HEK293T (cell line): Measurements from ENCODE around the gene TMEM106C.

ENCODE experiments used
- FOXK2 ChIP-seq: fragments of 450-650 bp; IDR thresholded peaks from 2 replicates; pipeline ENCODE4 v1.6.1; 2016; ENCODE audit warnings: mild to moderate bottlenecking
- NFRKB ChIP-seq: fragments of 450-650 bp; IDR thresholded peaks from 2 replicates; pipeline ENCODE4 v1.6.1; 2016; ENCODE audit warnings: mild to moderate bottlenecking, moderate library complexity

DNA sequence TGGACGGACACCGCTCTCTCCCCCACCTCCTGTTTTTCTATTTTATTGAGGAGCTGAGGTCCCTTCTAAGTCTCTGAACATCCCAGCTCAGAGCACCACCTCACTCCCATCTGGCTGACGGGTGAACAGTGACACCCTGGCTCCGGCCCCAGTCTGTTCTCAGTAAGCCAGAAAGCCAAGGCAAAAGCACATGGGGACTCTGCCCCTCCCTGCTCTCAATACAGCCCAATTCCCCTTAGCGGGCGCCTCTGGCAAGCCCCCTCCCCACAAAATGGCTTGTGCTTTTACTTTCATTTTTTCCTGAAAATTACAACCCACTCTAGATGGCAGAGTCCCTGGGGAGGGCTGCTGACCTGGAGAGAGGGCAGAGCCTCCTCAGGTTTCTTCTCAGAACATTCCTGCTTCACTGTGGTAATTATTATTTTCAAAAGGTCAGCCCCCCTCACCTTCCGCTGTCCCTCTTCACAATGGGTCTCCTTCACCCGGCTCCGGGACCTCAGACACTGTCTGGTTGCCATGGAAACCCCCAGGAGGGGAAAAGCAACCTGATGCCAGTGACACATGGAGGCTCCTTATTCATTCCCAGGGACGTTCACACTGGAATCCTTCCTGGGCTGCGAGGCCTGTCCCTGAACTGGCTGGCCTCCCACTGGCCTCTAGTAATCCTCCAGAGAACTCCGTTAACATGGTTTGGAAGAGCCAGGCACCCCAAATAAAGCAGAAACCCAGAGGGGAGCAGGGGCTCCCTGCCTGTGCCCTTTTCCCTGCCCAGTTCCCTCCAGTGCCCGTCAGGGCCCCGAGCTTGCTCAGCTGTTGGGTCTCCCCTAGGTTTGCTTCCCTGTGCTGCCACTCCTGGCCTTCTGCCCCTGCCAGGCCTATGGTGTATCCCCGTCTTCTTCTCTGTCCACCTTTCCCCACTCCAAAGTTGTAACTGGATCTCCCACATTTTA, 25.0 kb downstream of the TMEM106C start:
- TF ChIP-seq FOXK2 (no peak), NFRKB (no peak)
